Fibroblast of skin of left biceps (primary cell): ENCODE measurements around the gene ENTR1.
"Not testable (repeated sequence)": the region's sequence is repeated elsewhere in the genome, so short reads cannot be mapped to it uniquely, and the experiment has no call there.

Experiments used
- DNase-seq, 2 experiments: peaks; one replicate each; pipeline ENCODE4 v3.0.0-alpha.2; 2013; ENCODE audit warnings: low read depth in 2 of 2

ENTR1 gene

DNA sequence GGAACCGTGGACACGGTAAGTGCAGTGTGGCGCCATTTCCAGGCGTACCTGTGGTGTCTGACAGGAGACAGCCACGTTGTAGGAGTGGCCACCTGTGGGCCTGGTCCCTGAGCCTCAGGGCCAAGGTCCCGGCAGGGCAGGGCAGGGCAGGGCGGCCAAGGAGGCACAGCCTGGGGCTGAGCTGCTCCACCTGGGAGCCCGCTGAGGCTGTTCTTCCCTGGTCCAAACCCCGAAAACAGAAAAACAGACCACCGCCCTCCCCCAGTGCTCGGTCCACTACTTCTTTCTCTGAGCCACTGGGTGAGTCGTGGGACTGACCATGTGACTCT, 8.6 kb upstream of the ENTR1 start:
- no peak for DNase-seq

DNA sequence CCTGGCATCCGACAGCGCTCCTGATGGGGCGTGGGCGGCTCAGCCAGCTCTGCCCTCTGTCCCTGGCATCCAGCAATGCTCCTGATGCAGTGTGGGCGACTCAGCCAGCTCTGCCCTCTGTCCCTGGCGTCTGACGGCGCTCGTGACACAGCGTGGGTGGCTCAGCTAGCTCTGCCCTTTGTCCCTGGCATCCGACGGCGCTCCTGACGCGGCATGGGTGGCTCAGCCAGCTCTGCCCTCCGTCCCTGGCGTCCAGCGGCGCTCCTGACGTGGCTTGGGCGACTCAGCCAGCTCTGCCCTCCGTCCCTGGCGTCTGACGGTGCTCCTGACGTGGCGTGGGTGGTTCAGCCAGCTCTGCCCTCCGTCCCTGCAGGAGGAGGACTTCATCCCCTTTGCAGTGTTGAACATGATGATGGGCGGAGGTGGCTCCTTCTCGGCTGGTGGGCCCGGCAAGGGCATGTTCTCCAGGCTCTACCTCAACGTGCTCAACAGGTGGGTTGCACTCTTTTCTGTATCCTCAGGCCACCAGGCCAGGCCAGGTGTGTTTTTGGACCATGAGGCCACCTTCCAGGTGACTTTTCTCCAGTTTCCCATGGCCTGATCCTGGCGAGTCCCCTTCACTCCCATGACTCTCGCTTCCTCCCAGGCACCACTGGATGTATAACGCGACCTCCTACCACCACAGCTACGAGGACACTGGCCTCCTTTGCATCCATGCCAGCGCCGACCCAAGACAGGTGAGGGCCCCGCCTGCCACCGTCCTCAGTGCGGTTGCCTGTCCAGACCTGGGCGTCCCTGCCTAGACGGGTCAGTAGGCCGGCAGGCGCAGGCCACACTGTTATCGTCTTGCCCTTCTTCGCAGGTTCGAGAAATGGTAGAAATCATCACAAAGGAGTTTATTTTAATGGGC, 8.0 kb upstream of the ENTR1 start:
- DNase-seq, result no peak

DNA sequence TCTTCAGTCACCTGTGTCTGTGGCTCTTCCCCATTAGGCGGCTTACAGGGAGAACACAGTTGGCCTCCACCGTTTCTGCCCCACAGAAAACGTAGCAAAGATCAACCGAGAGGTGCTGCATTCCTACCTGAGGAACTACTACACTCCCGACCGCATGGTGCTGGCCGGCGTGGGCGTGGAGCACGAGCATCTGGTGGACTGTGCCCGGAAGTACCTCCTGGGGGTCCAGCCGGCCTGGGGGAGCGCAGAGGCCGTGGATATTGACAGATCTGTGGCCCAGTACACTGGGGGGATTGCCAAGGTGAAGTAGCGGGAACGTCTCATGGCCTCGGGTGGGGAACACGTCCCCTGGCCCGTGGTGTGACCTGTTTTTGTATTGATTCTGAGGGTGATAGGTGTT, 6.5 kb upstream of the ENTR1 start:
- no peak for DNase-seq

DNA sequence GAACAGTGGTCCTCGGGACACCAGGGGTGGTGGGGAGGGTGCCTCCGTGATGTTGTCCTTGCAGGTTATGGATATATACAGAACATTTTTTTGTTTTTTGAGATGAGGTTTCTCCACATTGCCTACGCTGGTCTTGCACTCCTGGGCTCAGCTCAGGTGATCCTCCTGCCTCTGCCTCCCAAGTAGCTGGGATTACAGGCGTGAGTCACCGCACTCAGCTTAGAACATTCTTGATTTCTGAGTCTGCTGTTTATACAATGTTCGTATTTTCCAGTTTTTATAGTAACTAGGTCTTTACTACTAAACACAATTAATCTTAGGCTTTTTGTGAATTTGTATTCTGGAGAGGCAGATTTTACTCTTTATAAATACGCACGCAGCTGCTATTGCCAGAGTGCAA, 6.0 kb upstream of the ENTR1 start:
- DNase-seq, result no peak

DNA sequence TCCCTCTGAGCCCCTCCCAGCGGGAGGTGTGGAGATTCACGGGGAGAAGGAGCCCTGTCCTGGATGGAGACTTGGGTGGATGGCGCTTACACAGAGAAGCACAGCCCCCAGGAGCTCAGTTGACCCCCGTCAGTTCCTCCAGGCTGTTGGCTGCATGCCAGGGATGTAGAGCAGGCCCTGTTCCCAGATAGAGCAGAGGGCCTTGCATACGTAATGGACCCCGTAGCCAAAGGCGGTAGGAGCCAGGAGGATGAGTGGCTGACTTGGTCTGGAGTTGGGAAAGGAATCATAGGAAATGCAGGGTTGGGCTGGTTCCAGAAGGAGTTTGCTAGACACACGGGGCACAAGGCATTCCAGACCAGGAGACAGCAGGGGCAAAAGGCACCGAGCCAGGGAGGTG, 2.5 kb upstream of the ENTR1 start:
- DNase-seq, result no peak

DNA sequence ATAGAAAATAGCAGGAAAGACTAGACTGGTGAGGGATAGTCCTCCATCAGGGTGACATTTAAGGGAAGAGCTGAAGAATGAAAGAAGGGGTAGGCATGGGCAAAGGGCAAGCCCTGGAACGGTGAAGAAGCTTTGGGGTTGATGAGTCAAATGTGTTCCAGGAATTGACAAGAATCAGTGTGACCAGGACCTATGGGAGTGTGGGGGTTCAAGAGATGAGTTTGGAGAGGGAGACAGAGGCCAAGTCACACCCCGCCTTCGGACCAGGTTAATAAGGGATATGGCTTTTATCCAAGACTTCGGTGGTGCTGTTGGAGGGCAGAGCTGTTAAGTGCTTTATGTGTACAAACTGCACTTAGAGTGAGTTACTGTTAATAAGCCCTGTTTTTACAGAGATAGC, 964 bp upstream of the ENTR1 start:
- no peak for DNase-seq

DNA sequence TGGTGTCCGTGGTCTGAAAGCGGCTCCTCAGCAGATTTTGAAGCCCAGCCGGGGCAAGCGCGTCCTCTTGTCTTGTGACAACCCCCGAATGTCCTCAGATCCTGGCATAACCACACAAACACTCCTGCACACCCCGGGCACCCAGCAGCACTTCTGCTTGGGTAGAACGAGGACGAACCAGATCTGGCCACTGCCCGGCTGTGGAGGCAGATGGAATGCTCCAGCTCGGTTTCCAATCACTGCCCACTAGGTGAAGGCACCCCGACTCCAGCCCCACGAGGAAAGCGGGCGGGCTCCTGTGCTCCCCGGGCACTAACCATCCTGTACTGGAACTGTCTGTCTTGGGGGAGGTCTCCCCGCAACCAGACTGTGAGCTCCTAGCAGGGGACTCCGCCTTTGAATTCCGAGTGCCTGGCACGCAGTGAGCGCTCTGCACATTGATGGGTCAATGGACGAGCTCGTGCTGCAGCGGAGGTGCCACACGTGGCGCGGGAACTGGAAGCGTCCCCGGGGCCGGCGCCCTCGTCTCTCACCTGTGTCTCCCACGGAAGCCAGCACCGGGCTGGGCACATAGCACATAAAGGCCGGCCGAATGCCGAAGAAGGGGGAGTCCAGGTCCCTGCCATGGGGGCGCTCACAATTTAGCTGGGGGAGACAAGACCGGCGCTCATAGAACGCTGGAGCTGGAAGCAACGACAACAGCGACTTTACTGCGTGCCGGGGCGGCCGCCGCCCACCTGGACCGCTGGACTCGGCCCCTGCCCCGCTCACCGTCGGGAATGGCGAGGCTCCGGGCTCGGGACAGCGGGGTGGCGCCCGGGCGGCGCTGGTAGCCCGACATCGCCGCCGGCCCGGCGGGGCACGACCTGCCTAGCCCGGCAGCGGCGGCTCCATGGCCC, 608 bp downstream of the ENTR1 start:
- no peak for DNase-seq

DNA sequence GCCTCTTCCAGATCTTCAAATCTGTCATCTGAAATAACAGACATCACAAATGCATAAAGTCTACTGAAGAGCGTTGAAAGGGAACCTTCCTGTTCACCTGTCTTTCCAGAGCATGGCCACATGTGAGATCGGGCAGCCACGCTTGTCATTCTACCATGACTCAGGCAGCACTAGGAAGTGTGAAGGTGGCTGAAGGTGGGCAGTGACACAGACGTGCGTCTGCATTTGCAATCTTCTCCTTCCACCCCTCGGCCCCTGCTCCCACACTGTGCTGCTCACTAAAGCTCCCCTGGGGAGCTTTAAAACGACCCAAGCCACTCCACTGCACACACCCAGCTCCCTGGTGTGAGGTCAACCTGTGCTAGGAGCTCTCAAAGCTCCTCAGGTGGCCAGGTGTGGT, 2.5 kb downstream of the ENTR1 start:
- DNase-seq, result no peak

DNA sequence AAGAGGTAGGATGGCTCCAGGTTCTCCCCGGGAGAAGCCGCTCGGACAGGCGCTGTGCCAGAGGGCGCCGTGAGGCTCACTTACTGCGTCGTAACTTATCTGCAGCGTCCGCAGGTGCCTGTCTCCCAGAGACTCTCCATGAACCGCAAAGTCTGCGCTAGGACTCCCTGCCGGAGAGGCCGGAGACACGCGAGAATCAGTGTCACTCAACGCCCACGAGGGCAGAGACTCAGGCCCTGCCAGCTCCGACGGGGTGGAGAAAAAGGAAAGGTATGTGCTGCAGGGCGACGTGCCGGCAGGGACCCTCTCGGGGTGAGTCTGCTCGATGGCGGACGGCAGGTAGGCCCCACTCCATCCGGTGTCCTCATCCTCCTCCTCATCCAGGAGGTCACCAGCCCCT, 3.4 kb downstream of the ENTR1 start:
- not testable (repeated sequence) for DNase-seq

DNA sequence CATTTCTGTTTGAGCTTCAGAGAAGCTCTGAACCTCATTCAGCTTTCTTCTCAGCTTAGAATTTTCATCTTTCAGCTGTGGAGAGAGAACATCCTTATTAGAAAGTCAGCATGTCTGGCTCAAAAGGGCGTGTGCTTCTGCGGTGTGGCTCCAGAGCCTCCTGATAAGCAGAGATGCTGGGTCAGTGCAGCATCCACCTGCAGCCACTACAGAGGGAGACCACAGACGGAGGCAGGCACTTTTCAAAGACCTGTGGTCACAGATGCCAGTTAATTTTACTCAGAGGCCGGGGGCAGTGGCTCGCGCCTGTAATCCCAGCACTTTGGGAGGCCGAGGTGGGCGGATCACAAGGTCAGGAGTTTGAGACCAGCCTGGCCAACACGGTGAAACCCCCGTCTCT, 4.5 kb downstream of the ENTR1 start:
- not testable (repeated sequence) for DNase-seq

DNA sequence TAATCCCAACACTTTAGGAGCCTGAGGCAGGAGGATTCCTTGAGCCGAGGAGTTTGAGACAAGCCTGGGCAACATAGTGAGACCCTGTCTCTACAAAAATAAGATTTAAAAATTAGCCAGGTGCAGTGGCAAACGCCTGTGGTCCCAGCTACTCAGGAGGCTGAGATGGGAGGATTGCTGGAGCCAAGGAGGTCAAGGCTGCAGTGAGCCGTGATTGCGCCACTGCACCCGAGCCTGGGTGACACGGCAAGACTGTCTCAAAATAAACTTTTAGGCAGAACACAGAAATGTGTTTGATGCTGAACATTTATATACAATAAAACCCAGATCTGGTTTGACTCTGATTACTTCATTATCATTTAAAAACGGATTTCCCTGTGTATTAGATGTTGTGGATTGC, 4.9 kb downstream of the ENTR1 start:
- DNase-seq, result no peak

DNA sequence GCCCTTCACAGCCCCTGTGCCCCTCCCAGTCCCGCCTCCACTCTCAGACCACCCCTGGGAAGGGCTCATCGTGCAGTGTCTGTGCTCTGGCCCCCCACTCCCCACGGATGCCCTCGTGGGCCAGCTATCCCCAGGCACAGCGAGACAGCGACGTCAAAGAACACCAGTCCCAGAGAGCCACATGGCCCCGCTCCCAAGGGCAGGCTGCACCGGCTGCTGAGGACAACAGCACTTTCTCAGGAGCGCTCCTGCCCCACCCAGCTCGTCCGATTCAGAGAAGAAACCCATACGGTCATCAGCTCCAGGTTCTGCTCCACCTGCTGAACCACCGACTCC, 5.6 kb downstream of the ENTR1 start:
- no peak for DNase-seq

DNA sequence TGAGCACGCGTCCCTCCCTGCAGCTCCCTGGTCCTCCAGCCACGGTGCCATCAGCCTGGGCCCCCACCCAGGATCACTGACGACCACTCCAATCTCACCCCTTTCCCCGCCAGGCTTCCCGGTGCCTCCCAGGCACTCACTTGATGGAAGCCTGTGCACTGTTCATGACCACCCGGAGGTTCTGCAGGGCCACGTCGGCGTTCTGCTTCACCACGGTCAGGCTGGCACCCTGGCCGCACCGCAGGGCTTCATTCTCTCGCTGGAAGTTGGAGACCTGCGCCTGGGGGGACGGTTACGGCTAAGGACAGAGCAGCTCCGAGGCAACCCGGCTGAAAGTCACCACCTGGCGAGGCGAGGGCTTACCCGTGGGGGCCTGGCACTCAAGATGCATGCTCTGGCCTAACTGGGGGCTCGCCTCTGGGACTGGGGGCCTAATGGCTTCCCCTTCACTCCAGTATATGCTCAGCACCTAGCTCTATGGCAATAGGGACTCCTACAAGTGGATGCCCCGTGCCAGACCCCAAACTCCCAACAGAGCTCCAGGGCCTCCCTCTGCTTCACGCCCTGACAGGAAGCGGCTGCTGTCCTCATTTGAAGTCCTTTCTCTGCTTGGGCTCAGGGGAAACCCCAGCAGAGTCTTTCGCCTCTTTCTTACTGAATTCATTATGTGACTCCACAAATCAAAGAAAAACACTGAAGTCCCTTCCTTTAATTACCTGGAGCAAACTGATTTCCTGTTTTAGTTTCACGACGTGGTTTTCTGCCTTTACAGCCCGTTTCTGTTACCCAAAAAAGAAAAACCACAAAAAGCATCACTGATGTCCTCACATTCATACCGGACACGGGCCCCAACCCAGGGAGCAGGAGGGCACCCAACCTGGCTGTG, 6.3 kb downstream of the ENTR1 start:
- no peak for DNase-seq

DNA sequence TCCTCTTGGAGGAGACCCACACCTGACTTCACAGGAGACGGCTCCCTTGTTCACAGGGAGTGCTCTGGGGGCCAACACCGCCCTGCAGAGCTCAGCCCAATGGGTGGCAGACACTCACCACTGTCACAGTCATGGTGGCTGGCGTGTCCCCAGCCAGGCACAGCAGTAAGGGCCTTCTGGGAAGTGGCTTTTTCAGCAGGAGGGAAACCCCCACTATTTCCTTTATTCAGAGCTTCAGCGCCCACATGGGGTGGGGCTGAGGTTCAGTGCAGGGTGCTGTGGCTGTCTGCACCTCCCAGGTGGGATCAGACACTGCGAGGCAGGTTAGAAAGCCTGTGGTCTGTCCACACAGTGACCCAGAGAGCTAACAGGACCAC, 6.9 kb downstream of the ENTR1 start:
- DNase-seq, result no peak

DNA sequence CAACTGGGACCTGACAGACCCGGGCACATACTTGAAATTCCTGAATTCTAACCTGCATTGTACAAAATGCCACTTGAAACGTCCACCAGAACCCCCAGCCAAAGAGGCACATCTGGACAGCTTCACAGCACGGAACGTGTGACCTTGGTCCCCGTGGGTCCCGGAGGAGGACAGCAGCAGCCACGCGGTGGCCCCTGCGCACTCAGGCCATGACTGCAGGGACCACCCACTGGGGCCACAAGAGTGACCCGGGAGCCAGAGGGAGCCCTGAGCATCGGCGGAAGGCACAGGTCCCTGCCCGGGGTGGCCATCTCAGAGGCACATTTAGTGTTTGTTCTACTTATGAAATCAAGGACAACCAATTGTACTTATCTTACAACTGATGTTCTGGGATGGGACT, 8.3 kb downstream of the ENTR1 start:
- DNase-seq, result no peak

DNA sequence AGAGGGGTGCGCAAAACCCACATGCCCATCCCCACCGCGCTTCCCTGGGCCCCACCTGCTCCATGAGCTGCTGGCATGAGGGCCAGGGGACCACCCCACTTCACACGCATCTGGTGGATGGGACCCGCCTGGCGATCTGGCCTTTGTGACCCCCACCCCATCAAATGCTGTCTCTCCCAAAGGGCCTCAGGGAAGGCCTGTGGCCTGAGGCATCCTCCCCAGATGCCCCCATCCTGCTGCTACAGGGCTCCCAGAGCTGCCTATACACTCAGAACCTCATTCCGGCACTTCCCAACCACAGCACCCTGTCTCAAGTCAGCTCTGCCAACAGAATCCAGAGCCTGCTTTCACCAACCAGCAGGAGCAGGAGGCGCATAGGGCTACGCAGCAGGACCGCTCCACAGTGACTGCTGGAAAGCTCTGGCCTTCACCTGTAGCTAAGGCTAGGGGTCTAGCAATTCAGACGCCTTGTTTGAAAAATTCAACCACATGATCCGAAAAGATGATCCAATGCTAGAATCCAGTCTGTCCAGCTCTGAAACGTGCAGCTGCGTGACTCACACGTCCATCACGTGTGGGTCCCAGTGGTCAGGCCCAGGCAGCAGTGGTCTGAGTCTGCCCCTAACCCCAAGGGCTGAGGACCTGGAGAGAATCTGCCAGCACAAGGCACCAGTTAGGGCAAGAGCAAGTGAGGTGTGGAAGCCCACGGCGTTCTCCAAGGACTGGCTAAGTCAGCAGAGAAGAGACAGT, 9.1 kb downstream of the ENTR1 start:
- no peak for DNase-seq

DNA sequence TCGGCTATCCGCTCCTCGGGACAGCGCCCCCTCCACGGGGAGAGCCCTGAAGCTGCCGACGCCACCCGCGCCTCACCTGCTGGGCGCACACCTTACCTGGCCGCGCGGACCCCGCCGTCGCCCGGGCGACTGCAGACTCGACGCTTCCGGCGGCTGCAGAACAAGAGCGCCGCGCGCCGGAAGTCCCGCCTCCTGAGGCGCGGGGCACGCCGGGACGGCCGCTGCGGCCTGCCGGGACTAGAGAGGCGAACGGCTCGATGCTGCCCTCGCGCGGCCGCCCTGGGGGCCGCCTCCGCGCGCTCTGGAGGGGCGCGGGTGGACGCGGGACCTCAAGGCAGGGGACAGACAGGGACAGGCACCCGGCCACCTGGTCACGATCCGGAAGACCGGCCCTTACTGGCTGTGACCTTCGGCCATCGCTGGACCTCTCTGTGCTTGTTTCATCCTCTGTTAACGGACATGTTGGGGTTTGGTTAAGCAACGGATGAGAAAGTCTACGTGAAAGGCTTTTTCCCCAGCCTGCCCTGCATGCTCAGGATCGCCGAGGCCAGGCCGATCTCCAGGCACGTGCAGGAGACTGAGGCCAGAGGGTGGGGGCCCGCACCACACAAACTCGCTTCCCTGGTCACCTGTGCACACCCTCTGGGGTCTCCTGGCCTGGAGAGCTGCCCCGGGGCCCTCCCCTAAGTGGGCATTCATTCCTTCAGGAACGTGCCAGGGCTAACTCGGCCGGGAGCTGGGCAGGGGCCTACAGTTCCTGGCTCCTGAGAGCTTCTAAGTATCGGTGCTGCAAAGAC, 10.2 kb downstream of the ENTR1 start, which contains the start of gene SNAPC4:
TSS of gene SNAPC4 (minus strand) at position 133 of the 797 bp plus-strand sequence. CDS start 1,742 bp downstream, outside the sequence.
- peak; percentile 46 to 56 for DNase-seq

DNA sequence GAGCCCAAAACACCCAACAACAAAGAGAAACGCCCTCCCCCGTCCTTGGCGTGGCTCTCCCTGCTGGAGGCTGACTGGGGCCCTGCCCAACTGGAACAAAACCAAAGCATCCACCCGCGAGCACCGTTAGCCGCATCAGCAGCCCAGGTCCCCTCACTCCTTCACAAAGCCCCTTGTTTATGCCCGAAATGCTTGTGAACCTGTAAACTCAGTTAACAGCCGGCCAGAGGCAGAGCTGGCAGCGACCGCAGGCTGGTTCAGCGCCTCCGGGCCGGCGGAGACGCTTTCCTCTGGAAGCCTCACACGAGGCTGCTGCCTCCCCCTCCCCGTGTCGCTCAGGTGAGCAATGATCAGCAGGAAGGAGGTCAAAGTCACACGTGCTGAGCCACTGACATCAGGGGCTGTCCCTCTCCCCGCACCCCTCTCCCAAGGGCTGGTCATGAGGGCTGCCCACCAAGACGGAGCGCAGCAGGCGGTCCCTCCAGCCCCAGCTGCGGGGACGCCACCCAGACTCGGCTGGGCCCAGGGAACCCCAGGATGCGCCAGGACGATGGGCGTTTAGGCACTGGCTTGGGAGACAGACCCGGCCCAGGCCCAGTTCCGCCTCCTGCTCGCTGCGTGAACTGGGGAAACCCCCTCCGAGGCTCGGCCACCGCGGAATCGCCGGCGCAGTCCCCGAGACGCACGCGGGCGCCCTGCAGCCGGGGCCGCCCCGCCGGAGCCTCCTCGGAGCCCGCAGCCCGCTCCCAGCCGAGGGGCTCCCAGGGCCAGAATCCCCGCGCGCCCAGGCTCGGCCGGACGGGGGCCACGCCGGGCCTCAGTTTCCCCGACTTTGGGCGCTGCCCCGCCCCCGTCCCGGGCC, 11.0 kb downstream of the ENTR1 start:
- no peak for DNase-seq

DNA sequence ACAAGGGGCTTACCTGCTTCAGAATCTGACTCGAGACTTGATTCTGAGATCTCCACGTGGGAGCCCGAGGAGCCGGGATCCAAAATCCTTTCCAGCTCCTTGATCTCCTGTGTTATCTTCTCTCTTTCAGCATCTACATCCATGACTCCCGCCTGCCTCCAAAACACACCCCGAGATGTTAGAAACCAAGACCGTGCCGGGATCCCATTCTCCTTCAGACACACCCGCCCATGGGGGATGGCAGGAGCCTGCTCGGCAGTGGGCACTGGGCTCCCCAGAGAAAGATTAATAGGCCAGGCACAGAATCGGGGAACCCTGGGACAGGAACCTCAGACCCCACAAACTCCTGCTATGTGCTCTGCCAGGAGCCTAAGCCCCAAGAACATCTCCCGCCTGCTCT, 12.1 kb downstream of the ENTR1 start:
- no peak for DNase-seq

DNA sequence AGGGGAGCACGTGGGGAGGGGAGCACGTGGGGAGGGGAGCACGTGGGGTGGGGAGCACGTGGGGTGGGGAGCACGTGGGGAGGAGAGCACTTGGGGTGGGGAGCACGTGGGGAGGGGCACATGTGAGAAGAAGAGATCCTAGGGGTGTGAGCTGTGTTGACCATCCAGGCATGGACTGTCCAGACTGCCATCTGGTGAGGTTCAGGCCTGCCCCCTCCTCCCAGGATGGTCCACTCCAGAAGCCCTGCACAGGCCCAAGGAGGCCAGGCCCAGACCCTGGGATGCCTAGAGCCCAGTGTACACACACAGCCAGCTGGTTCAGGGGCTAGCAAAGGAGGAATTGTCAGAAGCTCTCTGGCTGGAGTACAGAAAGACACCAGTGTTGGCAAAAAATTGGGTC, 12.8 kb downstream of the ENTR1 start:
- no peak for DNase-seq
